ENCODE results near the gene SLCO2A1. TPM values are rescaled to one million over a fixed set of nuclear protein-coding genes. Genes with fewer than 3 reads are reported as not detected.

SLCO2A1 gene
- total and polyA plus RNA-seq, 5 donors, result 17.1 to 100 (median 36.1) TPM

DNA sequence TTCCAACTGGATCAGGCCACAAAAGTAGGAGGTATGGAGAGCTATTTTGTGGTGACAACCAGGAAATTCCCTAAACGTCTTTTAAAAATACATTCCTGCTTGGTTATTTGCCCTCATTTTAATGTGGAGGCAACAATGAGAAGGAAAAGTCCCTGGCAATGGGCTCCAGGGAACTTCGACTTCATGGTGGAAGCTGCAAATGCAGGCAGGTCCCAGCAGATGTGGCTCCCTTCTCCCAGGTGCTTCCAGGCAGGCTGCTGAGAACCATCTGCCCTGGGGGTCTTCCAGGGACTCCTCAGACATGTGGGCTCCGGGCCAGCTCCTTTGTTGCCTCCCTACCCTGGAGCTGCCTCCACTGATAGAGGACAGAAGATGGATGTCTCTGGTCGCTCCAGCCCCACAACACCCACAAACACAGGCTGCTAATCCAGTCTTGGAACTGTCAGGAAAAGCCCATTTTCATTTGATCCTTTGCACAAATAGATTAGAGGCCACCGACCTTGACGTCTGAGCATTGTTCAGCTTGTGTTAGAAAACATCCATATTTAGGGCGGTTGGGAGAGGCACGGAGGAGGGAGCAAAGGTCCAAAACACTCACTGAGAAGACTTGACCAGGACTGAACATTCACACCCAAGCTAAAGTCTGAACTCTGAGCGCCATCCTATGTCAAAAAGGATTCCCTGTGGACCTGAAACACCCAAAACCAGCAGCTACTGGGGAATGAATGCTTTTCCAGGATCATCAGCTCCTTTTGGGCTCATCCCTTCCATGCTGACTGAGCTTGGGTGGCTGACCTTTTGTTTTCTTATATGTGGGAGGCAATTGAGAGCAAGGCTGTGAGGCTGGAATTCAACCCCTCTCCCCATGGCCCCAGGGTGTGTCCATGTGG lies 30.2 kb upstream of the SLCO2A1 start:
- no peak for DNase-seq
- 66% methylated on average over 9 of the region's 9 CpGs for WGBS
- Histone ChIP-seq H3K27me3 (ENCODE audit: control insufficient read depth, insufficient read depth) (no peaks in the 10 kb centered on the region), H3K27ac (ENCODE audit: low read length) (no peak overlapping the region), H3K4me3 (ENCODE audit: low read length) (no peak overlapping the region), H3K9me3 (ENCODE audit: control insufficient read depth, low read length) (no peaks in the 10 kb centered on the region), H3K4me1 (ENCODE audit: control insufficient read depth, insufficient read depth, low read length) (peaks cover 9% of the 10 kb centered on the region)
- intact Hi-C loops (cut with DNase I), result no loop called here
- ATAC-seq, result peak in 1 of 2 donors; percentile 59

- H3K27ac ChIP-seq (ENCODE audit: low read length), result no peak overlapping the region
- H3K4me3 ChIP-seq (ENCODE audit: low read length), result no peak overlapping the region
- ATAC-seq (no peak), DNase-seq (no peak)
- no peaks in the 10 kb centered on the region for H3K9me3 ChIP-seq (ENCODE audit: control insufficient read depth, low read length)
- WGBS, result 83% methylated on average over 3 of the region's 3 CpGs
- intact Hi-C loops (cut with DNase I), result no loop called here
- peaks cover 9% of the 10 kb centered on the region for H3K4me1 ChIP-seq (ENCODE audit: control insufficient read depth, insufficient read depth, low read length)
- H3K27me3 ChIP-seq (ENCODE audit: control insufficient read depth, insufficient read depth), result no peaks in the 10 kb centered on the region
These were observed 29.4 kb upstream of the SLCO2A1 start for GRCh38 chr3:134059035-134059601.

DNA sequence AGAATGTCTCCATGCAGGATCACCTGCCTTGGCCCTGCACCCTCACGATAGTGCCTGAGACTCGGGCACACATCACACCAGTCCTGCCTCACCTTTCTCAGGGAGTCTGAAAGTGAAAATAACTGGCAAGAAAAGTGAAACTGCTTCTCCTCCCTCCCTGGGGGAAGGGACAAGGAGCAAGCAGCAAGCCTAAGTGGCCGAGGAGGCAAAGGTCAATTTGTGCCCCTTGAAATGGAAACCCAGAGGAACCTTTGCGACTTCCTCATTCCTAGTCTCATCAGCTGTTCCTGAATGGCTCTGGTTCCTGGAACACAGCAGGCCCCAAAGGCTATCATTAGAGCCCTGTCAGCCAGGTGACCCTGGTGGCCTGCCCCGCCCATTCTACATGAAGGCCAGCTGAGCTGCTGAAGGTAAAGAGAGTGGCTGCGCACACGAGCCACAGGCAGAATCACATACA lies 28.0 kb upstream of the SLCO2A1 start:
- Histone ChIP-seq H3K4me3 (ENCODE audit: low read length) (no peak overlapping the region), H3K4me1 (ENCODE audit: control insufficient read depth, insufficient read depth, low read length) (peaks cover 9% of the 10 kb centered on the region), H3K27ac (ENCODE audit: low read length) (no peak overlapping the region), H3K9me3 (ENCODE audit: control insufficient read depth, low read length) (no peaks in the 10 kb centered on the region), H3K27me3 (ENCODE audit: control insufficient read depth, insufficient read depth) (no peaks in the 10 kb centered on the region)
- DNase-seq (no peak), ATAC-seq (no peak)
- intact Hi-C loops (cut with DNase I), result no loop called here
- WGBS, result 83% methylated on average over 7 of the region's 7 CpGs

- Histone ChIP-seq H3K27me3 (ENCODE audit: control insufficient read depth, insufficient read depth) (no peaks in the 10 kb centered on the region), H3K4me1 (ENCODE audit: control insufficient read depth, insufficient read depth, low read length) (peaks cover 9% of the 10 kb centered on the region), H3K9me3 (ENCODE audit: control insufficient read depth, low read length) (no peaks in the 10 kb centered on the region), H3K4me3 (ENCODE audit: low read length) (no peak overlapping the region), H3K27ac (ENCODE audit: low read length) (no peak overlapping the region)
- intact Hi-C loops (cut with DNase I), result no loop called here
- WGBS, result 48% methylated on average over 2 of the region's 2 CpGs
- DNase-seq (no peak), ATAC-seq (no peak)
These were observed 27.4 kb upstream of the SLCO2A1 start for GRCh38 chr3:134057006-134057653.

DNA sequence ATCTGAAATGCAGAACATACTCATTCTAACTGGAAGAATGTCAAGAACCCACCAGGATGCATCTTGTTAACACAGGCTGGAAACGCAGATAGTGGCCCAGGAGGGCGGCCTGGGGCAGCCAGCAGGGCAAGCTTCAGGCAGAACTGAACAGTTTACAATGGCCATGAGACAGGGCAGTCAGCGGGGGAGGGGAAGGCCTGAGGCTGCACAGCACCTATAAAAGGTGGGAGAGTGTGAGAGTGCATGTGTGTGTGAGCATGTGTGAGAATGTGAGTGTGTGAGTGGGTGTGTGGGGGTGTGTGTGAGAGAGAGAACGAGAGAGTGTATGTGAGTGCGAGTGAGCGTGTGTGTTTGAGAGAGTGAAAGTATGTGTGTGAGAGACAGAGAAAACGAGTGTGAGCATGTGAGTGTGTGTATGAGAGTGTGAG lies 26.8 kb upstream of the SLCO2A1 start:
- 90% methylated on average over 7 of the region's 7 CpGs for WGBS
- ATAC-seq, result no peak
- DNase-seq, result no peak

DNA sequence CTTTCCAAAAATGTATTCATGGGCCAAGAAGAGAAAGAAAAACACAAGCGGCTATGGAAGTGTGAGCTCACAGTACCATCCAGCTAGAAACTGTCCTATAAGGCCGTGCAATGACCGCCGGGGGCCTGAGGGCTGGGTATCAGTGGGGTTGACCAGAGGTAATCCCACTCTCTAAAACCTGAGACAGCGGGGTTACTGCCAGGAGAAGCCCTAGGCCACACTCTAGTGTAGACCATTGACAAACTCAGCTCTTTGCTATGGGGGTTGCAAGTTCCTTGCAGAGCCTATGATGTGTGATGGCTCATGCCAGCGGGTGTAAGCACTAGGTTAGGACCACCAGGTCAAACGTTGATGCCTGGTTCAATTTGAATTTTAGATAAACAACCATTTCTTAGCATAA lies 25.9 kb upstream of the SLCO2A1 start:
- intact Hi-C loops (cut with DNase I), result no loop called here
- Histone ChIP-seq H3K27me3 (ENCODE audit: control insufficient read depth, insufficient read depth) (no peaks in the 10 kb centered on the region), H3K9me3 (ENCODE audit: control insufficient read depth, low read length) (no peaks in the 10 kb centered on the region), H3K27ac (ENCODE audit: low read length) (no peak overlapping the region), H3K4me1 (ENCODE audit: control insufficient read depth, insufficient read depth, low read length) (peaks cover 13% of the 10 kb centered on the region), H3K4me3 (ENCODE audit: low read length) (no peak overlapping the region)
- 91% methylated on average over 7 of the region's 7 CpGs for WGBS
- DNase-seq (no peak), ATAC-seq (no peak)

More for the DNA sequence above, 26.8 kb upstream of the SLCO2A1 start:
- Histone ChIP-seq H3K9me3 (ENCODE audit: control insufficient read depth, low read length) (no peaks in the 10 kb centered on the region), H3K27ac (ENCODE audit: low read length) (no peak overlapping the region), H3K4me1 (ENCODE audit: control insufficient read depth, insufficient read depth, low read length) (peaks cover 13% of the 10 kb centered on the region), H3K4me3 (ENCODE audit: low read length) (no peak overlapping the region), H3K27me3 (ENCODE audit: control insufficient read depth, insufficient read depth) (no peaks in the 10 kb centered on the region)
- intact Hi-C loops (cut with DNase I), result no loop called here

DNA sequence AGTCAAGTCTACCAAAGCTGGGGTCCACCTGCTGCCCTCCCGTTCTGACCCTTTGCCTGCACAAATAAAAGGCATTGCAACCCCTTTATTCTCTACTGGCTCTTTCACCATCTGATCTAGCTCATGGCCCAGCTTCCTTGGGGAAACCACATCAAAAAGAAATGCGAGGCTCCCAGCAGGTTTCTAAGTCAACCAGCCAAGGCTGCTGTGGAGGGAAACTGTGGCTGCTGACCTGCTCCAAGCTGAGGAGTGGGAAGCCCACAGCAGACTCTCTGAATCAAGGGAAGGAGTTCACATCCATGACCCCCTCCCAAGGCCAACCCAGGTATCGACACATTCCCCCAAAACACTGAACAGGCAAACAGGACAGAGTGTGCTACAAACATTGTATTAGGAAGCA lies 25.2 kb upstream of the SLCO2A1 start:
- H3K27ac ChIP-seq (ENCODE audit: low read length), result no peak overlapping the region
- intact Hi-C loops (cut with DNase I), result no loop called here
- peaks cover 8% of the 10 kb centered on the region for H3K4me1 ChIP-seq (ENCODE audit: control insufficient read depth, insufficient read depth, low read length)
- H3K9me3 ChIP-seq (ENCODE audit: control insufficient read depth, low read length), result no peaks in the 10 kb centered on the region
- ATAC-seq (no peak), DNase-seq (no peak)
- no peak overlapping the region for H3K4me3 ChIP-seq (ENCODE audit: low read length)
- H3K27me3 ChIP-seq (ENCODE audit: control insufficient read depth, insufficient read depth), result no peaks in the 10 kb centered on the region
- WGBS, result 86% methylated on average over 3 of the region's 3 CpGs

DNA sequence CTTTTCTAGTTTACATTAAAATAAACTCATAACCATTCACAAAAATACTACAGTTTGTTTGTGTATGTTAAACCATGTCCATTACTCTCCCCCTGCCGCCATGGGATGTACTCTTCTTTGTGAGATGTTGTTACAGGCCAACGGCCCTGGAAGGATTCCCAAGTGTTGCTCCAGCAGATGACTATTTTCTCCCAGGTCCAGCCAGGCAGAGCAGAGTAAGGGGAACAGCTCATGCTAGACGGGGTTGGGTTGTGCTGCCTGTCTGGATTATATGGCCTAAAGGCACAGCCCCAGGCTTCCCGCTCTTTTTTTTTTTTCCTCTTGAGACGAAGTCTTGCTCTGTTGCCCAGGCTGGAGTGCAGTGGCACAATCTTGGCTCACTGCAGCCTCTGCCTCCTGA lies 24.5 kb upstream of the SLCO2A1 start:
- Histone ChIP-seq H3K27me3 (ENCODE audit: control insufficient read depth, insufficient read depth) (no peaks in the 10 kb centered on the region), H3K27ac (ENCODE audit: low read length) (no peak overlapping the region), H3K4me1 (ENCODE audit: control insufficient read depth, insufficient read depth, low read length) (peaks cover 8% of the 10 kb centered on the region), H3K9me3 (ENCODE audit: control insufficient read depth, low read length) (no peaks in the 10 kb centered on the region), H3K4me3 (ENCODE audit: low read length) (no peak overlapping the region)
- intact Hi-C loops (cut with DNase I), result no loop called here
- WGBS, result 78% methylated on average over 5 of the region's 5 CpGs
- ATAC-seq, result peak in 1 of 2 donors; percentile 23
- peak in 1 of 3 donors; percentile 49 for DNase-seq

DNA sequence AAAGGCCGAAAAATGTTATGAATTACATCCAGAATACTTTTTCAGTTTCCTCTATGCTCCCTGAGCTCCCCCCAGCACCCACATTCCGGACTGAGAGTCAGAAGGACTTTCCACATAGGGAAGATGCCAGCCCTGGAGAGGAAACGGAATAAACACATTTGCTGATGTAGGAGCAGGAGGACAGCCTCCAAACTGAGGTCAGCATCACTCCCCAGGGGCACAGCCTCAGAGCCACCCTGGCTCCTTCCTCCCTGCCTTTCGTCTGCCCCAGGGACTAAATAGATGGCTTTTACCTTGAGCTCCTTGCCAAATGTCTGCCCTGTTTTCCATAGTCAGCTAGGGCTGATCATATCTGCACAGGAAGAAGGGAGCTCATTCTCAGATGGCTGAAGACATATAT lies 22.6 kb upstream of the SLCO2A1 start:
- 55% methylated on average over 4 of the region's 4 CpGs for WGBS
- Histone ChIP-seq H3K9me3 (ENCODE audit: control insufficient read depth, low read length) (no peaks in the 10 kb centered on the region), H3K27me3 (ENCODE audit: control insufficient read depth, insufficient read depth) (no peaks in the 10 kb centered on the region), H3K4me1 (ENCODE audit: control insufficient read depth, insufficient read depth, low read length) (peaks cover 4% of the 10 kb centered on the region), H3K27ac (ENCODE audit: low read length) (no peak overlapping the region), H3K4me3 (ENCODE audit: low read length) (no peak overlapping the region)
- intact Hi-C loops (cut with DNase I), result no loop called here
- DNase-seq, result no peak
- no peak for ATAC-seq

DNA sequence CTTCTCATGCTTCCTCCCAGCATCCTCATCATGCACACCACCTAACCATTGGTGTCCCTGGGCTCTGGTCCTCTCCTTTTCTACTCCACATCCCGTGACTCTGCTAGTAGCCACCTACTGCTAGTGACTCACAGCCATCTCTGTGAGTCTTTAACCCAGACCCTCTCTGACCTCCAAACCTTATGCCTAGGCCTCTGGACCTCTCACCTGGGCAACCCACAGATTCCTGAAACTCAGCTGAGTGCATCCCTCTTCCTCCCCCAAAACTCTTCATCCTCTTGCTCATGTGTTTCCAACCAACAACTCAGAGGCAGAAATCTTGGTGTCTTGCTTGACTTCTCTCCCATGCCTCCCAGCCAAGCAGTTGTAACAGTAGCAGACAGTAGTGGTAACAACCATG lies 20.0 kb upstream of the SLCO2A1 start:
- H3K9me3 ChIP-seq (ENCODE audit: control insufficient read depth, low read length), result no peaks in the 10 kb centered on the region
- DNase-seq (no peak), ATAC-seq (no peak)
- intact Hi-C loops (cut with DNase I), result no loop called here
- peaks cover 4% of the 10 kb centered on the region for H3K4me1 ChIP-seq (ENCODE audit: control insufficient read depth, insufficient read depth, low read length)
- no peaks in the 10 kb centered on the region for H3K27me3 ChIP-seq (ENCODE audit: control insufficient read depth, insufficient read depth)
- 93% methylated on average over 1 of the region's 1 CpG for WGBS
- H3K4me3 ChIP-seq (ENCODE audit: low read length), result no peak overlapping the region
- no peak overlapping the region for H3K27ac ChIP-seq (ENCODE audit: low read length)
